Dendritic cell treated with granulocyte-macrophage colony-stimulating factor and Interleukin-4, amounts not matched to agents 40 ng/mL and 50 ng/mL, for 4 days (primary cell): ENCODE measurements around the gene ADK.

Source experiments
- H3K27ac Mint-ChIP-seq: one replicate; pipeline ENCODE4 v1.8.0; 2022; ENCODE audit warnings: mild to moderate bottlenecking, mixed read lengths
- H3K27me3 Mint-ChIP-seq: one replicate; pipeline ENCODE4 v1.8.0; 2022; ENCODE audit warnings: mild to moderate bottlenecking, mixed read lengths
- H3K36me3 Mint-ChIP-seq: one replicate; pipeline ENCODE4 v1.8.0; 2022; ENCODE audit warnings: low read depth, mixed read lengths
- H3K4me1 Mint-ChIP-seq: one replicate; pipeline ENCODE4 v1.8.0; 2022; ENCODE audit warnings: low read depth, mixed read lengths
- H3K4me3 Mint-ChIP-seq: one replicate; pipeline ENCODE4 v1.8.0; 2022; ENCODE audit warnings: mild to moderate bottlenecking, moderate library complexity, mixed read lengths
- H3K9me3 Mint-ChIP-seq: one replicate; pipeline ENCODE4 v1.8.0; 2022; ENCODE audit warnings: mixed read lengths
- intact Hi-C: fragments of 100-400 bp; cut with micrococcal nuclease; formaldehyde crosslinking; loops from one replicate; pipeline ENCODE4 v1.15.0; 2022

The ADK gene

GRCh38 chr10:74406006-74406405 is 255.0 kb downstream of the ADK start:
- peaks cover 8% of the 10 kb centered on the region for H3K4me1 Mint-ChIP-seq
- H3K9me3 Mint-ChIP-seq, result peaks cover 16% of the 10 kb centered on the region
- intact Hi-C loops, result no loop called here
- H3K27ac Mint-ChIP-seq, result no peak overlapping the region
- H3K27me3 Mint-ChIP-seq, result no peaks in the 10 kb centered on the region
- H3K36me3 Mint-ChIP-seq, result peaks cover 45% of the 10 kb centered on the region
- no peak overlapping the region for H3K4me3 Mint-ChIP-seq

DNA sequence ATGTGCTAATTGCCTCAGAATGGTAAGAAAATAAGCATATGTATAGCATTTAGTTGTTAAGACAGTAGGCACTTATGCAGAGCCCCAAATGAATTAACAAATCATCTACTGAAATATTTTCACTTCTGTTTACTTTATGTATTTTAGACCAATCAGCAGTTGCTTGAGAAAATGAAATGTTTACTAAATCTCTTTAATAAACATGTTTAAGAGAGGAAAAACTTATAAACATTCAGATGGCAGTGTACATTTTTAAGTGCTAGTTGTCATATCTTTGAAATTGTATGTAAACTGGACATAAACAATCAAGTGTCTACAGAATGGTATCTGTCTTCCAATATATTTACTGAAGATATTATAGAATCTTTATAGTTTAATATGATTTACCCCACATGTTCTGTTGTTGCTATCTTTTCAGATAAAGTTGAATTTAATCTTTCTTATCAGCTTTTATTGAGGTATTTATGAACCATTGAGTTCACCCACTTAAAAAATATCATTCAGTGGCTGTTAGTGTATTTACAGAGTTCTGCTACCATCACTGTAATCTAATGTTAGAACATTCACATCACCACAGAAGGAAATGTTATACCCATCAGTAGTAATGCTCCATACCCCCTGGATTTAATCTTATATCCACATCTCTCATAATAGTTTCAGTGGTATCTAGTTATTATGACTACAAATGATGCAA is 264.3 kb downstream of the ADK start:
- peaks cover 21% of the 10 kb centered on the region for H3K36me3 Mint-ChIP-seq
- no peak overlapping the region for H3K4me3 Mint-ChIP-seq
- intact Hi-C loops, result no loop called here
- no peaks in the 10 kb centered on the region for H3K9me3 Mint-ChIP-seq
- H3K27ac Mint-ChIP-seq, result no peak overlapping the region
- no peaks in the 10 kb centered on the region for H3K27me3 Mint-ChIP-seq
- H3K4me1 Mint-ChIP-seq, result no peaks in the 10 kb centered on the region

DNA sequence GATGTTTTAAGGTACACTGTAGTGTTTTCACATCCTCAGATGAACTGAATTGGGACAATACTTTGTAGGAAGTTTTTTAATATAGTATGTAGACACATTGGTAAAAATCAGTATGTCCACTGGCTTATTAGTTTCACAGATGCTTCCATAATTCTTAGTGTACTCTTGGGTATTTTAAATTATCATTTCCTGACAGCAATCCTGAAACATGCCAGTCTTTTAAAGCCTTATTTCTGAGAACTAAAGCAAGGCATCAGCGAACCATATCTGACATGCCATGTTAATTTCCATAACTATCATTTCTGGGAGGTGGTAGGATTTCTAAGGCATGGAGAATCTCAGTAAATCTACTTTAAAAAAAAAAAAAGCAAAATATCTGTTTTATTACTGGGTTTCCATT is 266.4 kb downstream of the ADK start:
- H3K27me3 Mint-ChIP-seq, result no peaks in the 10 kb centered on the region
- H3K4me1 Mint-ChIP-seq, result no peaks in the 10 kb centered on the region
- no peak overlapping the region for H3K4me3 Mint-ChIP-seq
- H3K9me3 Mint-ChIP-seq, result no peaks in the 10 kb centered on the region
- H3K27ac Mint-ChIP-seq, result no peak overlapping the region
- peaks cover 11% of the 10 kb centered on the region for H3K36me3 Mint-ChIP-seq
- intact Hi-C loops, result no loop called here

- H3K27me3 Mint-ChIP-seq, result no peaks in the 10 kb centered on the region
- H3K36me3 Mint-ChIP-seq, result peaks cover 5% of the 10 kb centered on the region
- intact Hi-C loops, result no loop called here
- H3K4me1 Mint-ChIP-seq, result no peaks in the 10 kb centered on the region
- H3K9me3 Mint-ChIP-seq, result no peaks in the 10 kb centered on the region
- no peak overlapping the region for H3K27ac Mint-ChIP-seq
- no peak overlapping the region for H3K4me3 Mint-ChIP-seq
These were observed 267.4 kb downstream of the ADK start for GRCh38 chr10:74418285-74418872.

DNA sequence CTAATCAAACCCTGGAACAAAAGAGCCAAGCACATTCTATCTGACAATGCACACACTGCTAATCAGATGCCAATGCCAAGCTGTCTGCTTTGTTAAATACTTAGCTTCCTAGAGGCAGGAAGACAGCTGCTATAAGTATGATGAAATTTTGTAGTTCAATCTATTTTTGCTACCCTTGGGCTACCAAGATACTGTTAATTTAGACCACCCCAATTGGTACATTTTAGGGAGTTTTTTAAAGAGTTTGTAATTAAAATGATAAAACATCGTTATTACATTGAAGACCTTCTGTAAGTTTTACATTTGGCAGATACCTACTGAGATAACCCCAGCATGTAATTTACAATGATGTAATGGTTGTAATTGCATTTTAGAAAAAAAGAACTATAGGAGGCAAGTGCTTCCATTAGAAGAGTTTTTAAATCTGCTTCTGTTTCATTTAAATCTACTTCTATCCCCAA is 268.5 kb downstream of the ADK start:
- intact Hi-C loops, result no loop called here
- H3K27me3 Mint-ChIP-seq, result no peaks in the 10 kb centered on the region
- peaks cover 5% of the 10 kb centered on the region for H3K36me3 Mint-ChIP-seq
- H3K27ac Mint-ChIP-seq, result no peak overlapping the region
- no peaks in the 10 kb centered on the region for H3K4me1 Mint-ChIP-seq
- H3K4me3 Mint-ChIP-seq, result no peak overlapping the region
- no peaks in the 10 kb centered on the region for H3K9me3 Mint-ChIP-seq

DNA sequence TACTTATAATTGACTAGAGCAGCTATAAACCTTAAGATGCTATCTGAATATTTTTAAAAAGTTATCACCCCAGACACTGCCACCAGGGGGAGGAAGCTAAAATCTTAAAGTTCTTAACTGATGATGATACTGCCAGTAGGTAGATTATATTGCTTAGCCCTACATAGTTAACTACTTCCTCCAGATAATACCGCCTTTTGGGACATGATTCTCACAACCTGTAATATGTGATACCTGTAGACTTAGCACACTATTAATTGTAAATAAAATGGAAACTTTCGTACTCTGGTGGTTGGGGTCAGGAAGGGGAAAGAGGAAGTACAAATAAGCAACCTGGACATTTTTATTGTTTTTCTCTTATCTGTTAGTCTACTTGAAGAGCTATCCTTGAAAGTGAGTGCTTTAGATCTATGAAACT is 268.9 kb downstream of the ADK start:
- Mint-ChIP-seq H3K9me3 (no peaks in the 10 kb centered on the region), H3K27me3 (no peaks in the 10 kb centered on the region), H3K4me3 (no peak overlapping the region), H3K4me1 (no peaks in the 10 kb centered on the region), H3K36me3 (peaks cover 5% of the 10 kb centered on the region), H3K27ac (no peak overlapping the region)
- intact Hi-C loops, result no loop called here

DNA sequence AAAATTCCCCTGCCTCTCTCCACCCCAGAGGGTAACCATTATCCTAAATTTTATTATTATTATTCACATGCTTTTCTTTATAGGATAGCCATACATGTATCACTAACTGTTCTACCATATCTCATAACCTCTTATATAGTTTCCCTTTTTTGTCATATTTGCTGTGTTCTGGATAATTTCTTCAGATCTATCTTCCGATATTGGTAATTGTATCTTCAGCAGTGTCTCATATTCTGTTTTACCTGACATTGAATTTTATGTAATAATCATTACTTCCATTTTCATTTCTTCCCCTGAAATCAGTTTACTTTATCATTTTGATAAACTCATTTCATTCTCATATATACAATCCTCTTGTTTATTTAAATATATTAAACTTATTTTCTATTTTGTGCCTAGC is 273.5 kb downstream of the ADK start:
- Mint-ChIP-seq H3K27ac (no peak overlapping the region), H3K4me3 (no peak overlapping the region), H3K9me3 (no peaks in the 10 kb centered on the region), H3K36me3 (peaks cover 14% of the 10 kb centered on the region), H3K27me3 (no peaks in the 10 kb centered on the region), H3K4me1 (no peaks in the 10 kb centered on the region)
- intact Hi-C loops, result no loop called here

GRCh38 chr10:74425456-74426001 is 274.5 kb downstream of the ADK start:
- Mint-ChIP-seq H3K27ac (no peak overlapping the region), H3K4me3 (no peak overlapping the region), H3K9me3 (no peaks in the 10 kb centered on the region), H3K4me1 (no peaks in the 10 kb centered on the region), H3K36me3 (peaks cover 14% of the 10 kb centered on the region), H3K27me3 (no peaks in the 10 kb centered on the region)
- intact Hi-C loops, result no loop called here

GRCh38 chr10:74431816-74432215 is 280.8 kb downstream of the ADK start:
- Mint-ChIP-seq H3K27ac (no peak overlapping the region), H3K36me3 (peaks cover 14% of the 10 kb centered on the region)

GRCh38 chr10:74432841-74433594 is 282.0 kb downstream of the ADK start:
- no peaks in the 10 kb centered on the region for H3K4me1 Mint-ChIP-seq
- H3K4me3 Mint-ChIP-seq, result no peak overlapping the region
- no peaks in the 10 kb centered on the region for H3K9me3 Mint-ChIP-seq
- intact Hi-C loops, result no loop called here
- no peaks in the 10 kb centered on the region for H3K27me3 Mint-ChIP-seq
- H3K27ac Mint-ChIP-seq, result no peak overlapping the region
- peaks cover 21% of the 10 kb centered on the region for H3K36me3 Mint-ChIP-seq

More at GRCh38 chr10:74431816-74432215, 280.8 kb downstream of the ADK start:
- Mint-ChIP-seq H3K27me3 (no peaks in the 10 kb centered on the region), H3K4me3 (no peak overlapping the region), H3K4me1 (no peaks in the 10 kb centered on the region), H3K9me3 (no peaks in the 10 kb centered on the region)
- intact Hi-C loops, result no loop called here

GRCh38 chr10:74433595-74433956 is 282.6 kb downstream of the ADK start:
- Mint-ChIP-seq H3K4me1 (no peaks in the 10 kb centered on the region), H3K27me3 (no peaks in the 10 kb centered on the region), H3K4me3 (no peak overlapping the region), H3K9me3 (no peaks in the 10 kb centered on the region), H3K36me3 (peaks cover 19% of the 10 kb centered on the region), H3K27ac (no peak overlapping the region)
- intact Hi-C loops, result no loop called here

GRCh38 chr10:74433993-74434392 is 283.0 kb downstream of the ADK start:
- Mint-ChIP-seq H3K27me3 (no peaks in the 10 kb centered on the region), H3K4me1 (no peaks in the 10 kb centered on the region), H3K9me3 (no peaks in the 10 kb centered on the region), H3K27ac (no peak overlapping the region), H3K36me3 (peaks cover 15% of the 10 kb centered on the region), H3K4me3 (no peak overlapping the region)
- intact Hi-C loops, result no loop called here

DNA sequence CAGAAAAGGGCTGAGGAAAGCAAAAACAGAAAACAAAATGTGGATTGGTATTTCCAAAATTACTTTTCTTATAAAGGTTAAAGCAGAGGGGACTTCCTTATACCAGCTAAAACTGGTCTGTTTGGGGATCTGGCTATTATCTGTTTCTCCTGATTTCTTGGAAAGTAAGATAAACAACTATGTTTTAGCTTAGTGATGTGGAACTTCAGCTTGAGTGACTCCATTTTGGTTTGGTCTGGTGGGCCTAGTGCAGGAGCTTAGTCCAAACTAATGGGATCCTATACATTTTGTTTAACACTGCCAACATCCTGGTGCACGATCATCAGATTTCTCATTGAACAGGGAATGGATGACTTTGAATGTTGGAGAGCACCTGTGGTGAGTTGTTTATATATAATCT is 283.5 kb downstream of the ADK start:
- H3K27me3 Mint-ChIP-seq, result no peaks in the 10 kb centered on the region
- H3K27ac Mint-ChIP-seq, result no peak overlapping the region
- H3K36me3 Mint-ChIP-seq, result peaks cover 14% of the 10 kb centered on the region
- H3K4me3 Mint-ChIP-seq, result no peak overlapping the region
- intact Hi-C loops, result no loop called here
- H3K9me3 Mint-ChIP-seq, result no peaks in the 10 kb centered on the region
- H3K4me1 Mint-ChIP-seq, result no peaks in the 10 kb centered on the region

GRCh38 chr10:74436523-74437170 is 285.6 kb downstream of the ADK start:
- no peak overlapping the region for H3K4me3 Mint-ChIP-seq
- H3K27me3 Mint-ChIP-seq, result no peaks in the 10 kb centered on the region
- H3K27ac Mint-ChIP-seq, result no peak overlapping the region
- peaks cover 14% of the 10 kb centered on the region for H3K36me3 Mint-ChIP-seq
- H3K4me1 Mint-ChIP-seq, result no peaks in the 10 kb centered on the region
- intact Hi-C loops, result no loop called here
- H3K9me3 Mint-ChIP-seq, result no peaks in the 10 kb centered on the region
